Measurements from ENCODE around the gene CPNE1.
"Not testable (repeated sequence)": the region's sequence is repeated elsewhere in the genome, so short reads cannot be mapped to it uniquely, and the experiment has no call there.

CPNE1 gene

GRCh38 chr20:35664466-35665206 is at the start of gene CPNE1, which contains the start of gene RBM12:
CPNE1 (minus strand) TSS chr20:35664900; CDS start chr20:35632923, 31,977 bp downstream.
RBM12 (minus strand) TSS chr20:35664900; CDS start chr20:35655322, 9,578 bp downstream.
- H3K9ac ChIP-seq, result peak within 1 kb of the TSS; percentile 94 to 99 (median 98)
- H3K9me3 ChIP-seq (replicated peaks in 1 of 11), result peaks cover 0 to 4% (median 0%) of the 10 kb centered on the region in 11 experiments; a peak in 1 of 22 replicates
- TF ChIP-seq Cebpa-rat (IDR thresholded peaks at IDR 0.05), result 0 out of 22 replicates have a peak, but pooled peaks of 1 of the 11 experiments have one; percentile 9
- peak within 1 kb of the TSS; percentile 83 to 95 (median 89) for H3K4me3 ChIP-seq
- H3K36me3 ChIP-seq, result peaks cover 13 to 38% (median 20%) of the 10 kb centered on the region in 11 experiments
- H3K27me3 ChIP-seq, result no peaks in the 10 kb centered on the region
- H3K4me1 ChIP-seq, result peaks cover 29 to 42% (median 38%) of the 10 kb centered on the region in 10 experiments
- H3K4me2 ChIP-seq, result peak within 1 kb of the TSS; percentile 86 to 98 (median 93)
- H3K27ac ChIP-seq, result peak within 1 kb of the TSS; percentile 95 to 99 (median 98)
- H4K20me1 ChIP-seq, result peaks cover 42 to 47% (median 45%) of the 10 kb centered on the region in 11 experiments

- no peaks in the 10 kb centered on the region for H3K27me3 ChIP-seq
- peak overlapping the region in 2 of 11 experiments; percentile 26 to 55; a peak in 3 of 22 replicates for H3K27ac ChIP-seq
- no peak for TF ChIP-seq Cebpa-rat (IDR thresholded peaks at IDR 0.05)
- H3K36me3 ChIP-seq, result peaks cover 98 to 100% (median 100%) of the 10 kb centered on the region in 11 experiments
- no peak overlapping the region for H3K9ac ChIP-seq
- peaks cover 100% of the 10 kb centered on the region in 11 experiments for H4K20me1 ChIP-seq
- H3K4me2 ChIP-seq, result peak overlapping the region in 2 of 11 experiments; percentile 4 to 26; a peak in 3 of 22 replicates
- H3K4me1 ChIP-seq, result peaks cover 0 to 20% (median 5%) of the 10 kb centered on the region in 10 experiments; a peak in 7 of 20 replicates
- H3K9me3 ChIP-seq (replicated peaks in 1 of 11), result no peaks in the 10 kb centered on the region
- no peak overlapping the region for H3K4me3 ChIP-seq
Observed at GRCh38 chr20:35714127-35714526, 49.4 kb upstream of the CPNE1 start.

GRCh38 chr20:35713120-35713519 is 48.4 kb upstream of the CPNE1 start:
- not testable (repeated sequence) for H3K9ac ChIP-seq; H3K27me3 ChIP-seq; H3K4me2 ChIP-seq; H3K4me3 ChIP-seq; H3K9me3 ChIP-seq (replicated peaks in 1 of 11)
- Histone ChIP-seq H3K27ac (peak overlapping the region in 3 of 11 experiments; percentile 10 to 26 (median 20); a peak in 4 of 22 replicates), H4K20me1 (peaks cover 100% of the 10 kb centered on the region in 11 experiments), H3K4me1 (peaks cover 0 to 20% (median 5%) of the 10 kb centered on the region in 10 experiments; a peak in 7 of 20 replicates), H3K36me3 (peaks cover 98 to 100% (median 100%) of the 10 kb centered on the region in 11 experiments)
- TF ChIP-seq Cebpa-rat (IDR thresholded peaks at IDR 0.05), result peak in 3 of 11 experiments; percentile 12 to 55 (median 18); a peak in 3 of 22 replicates

- Histone ChIP-seq H3K27me3 (no peaks in the 10 kb centered on the region), H4K20me1 (peaks cover 100% of the 10 kb centered on the region in 11 experiments), H3K4me2 (no peak overlapping the region), H3K36me3 (peaks cover 97 to 100% (median 100%) of the 10 kb centered on the region in 11 experiments), H3K9me3 (replicated peaks in 1 of 11) (no peaks in the 10 kb centered on the region), H3K4me3 (no peak overlapping the region), H3K27ac (no peak overlapping the region), H3K9ac (no peak overlapping the region), H3K4me1 (peaks cover 0 to 20% (median 5%) of the 10 kb centered on the region in 10 experiments; a peak in 7 of 20 replicates)
- no peak for TF ChIP-seq Cebpa-rat (IDR thresholded peaks at IDR 0.05)
Observed at GRCh38 chr20:35711588-35712209, 47.0 kb upstream of the CPNE1 start.

- H4K20me1 ChIP-seq, result peaks cover 100% of the 10 kb centered on the region in 11 experiments
- no peak for TF ChIP-seq Cebpa-rat (IDR thresholded peaks at IDR 0.05)
- H3K4me3 ChIP-seq, result no peak overlapping the region
- H3K4me1 ChIP-seq, result peaks cover 0 to 18% (median 5%) of the 10 kb centered on the region in 10 experiments; a peak in 7 of 20 replicates
- H3K4me2 ChIP-seq, result no peak overlapping the region
- H3K36me3 ChIP-seq, result peaks cover 97 to 100% (median 100%) of the 10 kb centered on the region in 11 experiments
- H3K9ac ChIP-seq, result peak overlapping the region in 1 of 11 experiments; percentile 42; a peak in 1 of 22 replicates
- no peak overlapping the region for H3K27ac ChIP-seq
- H3K9me3 ChIP-seq (replicated peaks in 1 of 11), result no peaks in the 10 kb centered on the region
- no peaks in the 10 kb centered on the region for H3K27me3 ChIP-seq
Observed at GRCh38 chr20:35710884-35711587, 46.3 kb upstream of the CPNE1 start.

- Histone ChIP-seq H3K27ac (no peak overlapping the region), H3K36me3 (peaks cover 97 to 100% (median 100%) of the 10 kb centered on the region in 11 experiments), H3K4me2 (no peak overlapping the region), H4K20me1 (peaks cover 100% of the 10 kb centered on the region in 11 experiments), H3K9ac (peak overlapping the region in 1 of 11 experiments; percentile 54; a peak in 1 of 22 replicates), H3K27me3 (no peaks in the 10 kb centered on the region), H3K4me3 (no peak overlapping the region), H3K4me1 (peaks cover 0 to 14% (median 5%) of the 10 kb centered on the region in 10 experiments; a peak in 7 of 20 replicates), H3K9me3 (replicated peaks in 1 of 11) (no peaks in the 10 kb centered on the region)
- TF ChIP-seq Cebpa-rat (IDR thresholded peaks at IDR 0.05), result no peak
Observed at GRCh38 chr20:35710039-35710438, 45.3 kb upstream of the CPNE1 start.

GRCh38 chr20:35709259-35709658 is 44.6 kb upstream of the CPNE1 start:
- Histone ChIP-seq H3K9ac (peak overlapping the region in 1 of 11 experiments; percentile 54; a peak in 1 of 22 replicates), H3K4me3 (no peak overlapping the region), H4K20me1 (peaks cover 100% of the 10 kb centered on the region in 11 experiments), H3K4me2 (no peak overlapping the region), H3K27me3 (no peaks in the 10 kb centered on the region), H3K27ac (no peak overlapping the region), H3K4me1 (peaks cover 0 to 14% (median 2%) of the 10 kb centered on the region in 10 experiments; a peak in 6 of 20 replicates), H3K9me3 (replicated peaks in 1 of 11) (no peaks in the 10 kb centered on the region), H3K36me3 (peaks cover 97 to 100% (median 100%) of the 10 kb centered on the region in 11 experiments)
- no peak for TF ChIP-seq Cebpa-rat (IDR thresholded peaks at IDR 0.05)

- Histone ChIP-seq H3K27me3 (no peaks in the 10 kb centered on the region), H3K9me3 (replicated peaks in 1 of 11) (no peaks in the 10 kb centered on the region), H3K4me2 (no peak overlapping the region), H3K27ac (no peak overlapping the region), H3K36me3 (peaks cover 97 to 100% (median 100%) of the 10 kb centered on the region in 11 experiments), H3K4me1 (peaks cover 0 to 14% (median 0%) of the 10 kb centered on the region in 10 experiments; a peak in 2 of 20 replicates), H3K4me3 (no peak overlapping the region), H3K9ac (no peak overlapping the region), H4K20me1 (peaks cover 100% of the 10 kb centered on the region in 11 experiments)
- no peak for TF ChIP-seq Cebpa-rat (IDR thresholded peaks at IDR 0.05)
Observed at GRCh38 chr20:35708502-35708901, 43.8 kb upstream of the CPNE1 start.

DNA sequence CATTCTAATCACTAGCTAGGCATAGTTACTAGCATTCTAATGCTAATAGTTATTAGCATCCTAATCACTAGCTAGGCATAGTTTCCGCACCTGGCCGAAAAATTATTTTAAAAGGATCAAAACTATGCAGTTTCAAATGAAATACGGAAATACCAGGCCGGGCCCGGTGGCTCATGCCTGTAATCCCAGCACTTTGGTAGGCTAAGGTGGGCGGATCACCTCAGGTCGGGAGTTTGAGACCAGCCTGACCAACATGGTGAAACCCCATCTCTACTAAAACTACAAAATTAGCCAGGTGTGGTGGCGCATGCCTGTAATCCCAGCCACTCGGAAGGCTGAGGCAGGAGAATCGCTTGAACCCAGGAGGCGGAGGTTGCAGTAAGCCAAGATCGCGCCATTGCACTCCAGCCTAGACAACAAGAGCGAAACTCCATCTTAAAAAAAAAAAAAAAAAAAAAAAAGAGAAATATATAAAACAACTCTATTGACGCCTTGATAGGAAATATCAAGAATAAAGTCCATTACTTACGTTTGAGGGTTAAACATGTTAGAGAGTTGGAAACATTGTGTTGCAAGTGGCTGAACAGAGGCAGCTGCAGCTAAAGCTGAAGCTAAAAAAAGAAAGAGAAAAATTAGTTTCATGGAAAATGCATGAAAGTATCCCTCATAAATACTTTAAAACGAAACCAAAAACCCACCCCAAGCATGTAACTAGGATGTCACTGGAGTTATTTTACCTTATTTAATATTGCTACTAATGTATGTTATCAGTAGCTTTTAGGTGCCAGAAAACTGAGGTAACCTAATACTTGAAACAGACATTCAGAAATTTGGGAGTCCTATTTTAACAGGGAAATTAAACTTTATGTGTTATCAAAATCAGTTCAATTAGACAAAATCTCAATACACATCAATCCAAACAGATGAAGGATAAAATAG is 42.2 kb upstream of the CPNE1 start:
- H4K20me1 ChIP-seq, result peaks cover 100% of the 10 kb centered on the region in 11 experiments
- H3K36me3 ChIP-seq, result peaks cover 98 to 100% (median 100%) of the 10 kb centered on the region in 11 experiments
- H3K9me3 ChIP-seq (replicated peaks in 1 of 11); H3K4me3 ChIP-seq; H3K27ac ChIP-seq; H3K4me2 ChIP-seq; H3K27me3 ChIP-seq; H3K9ac ChIP-seq: not testable (repeated sequence)
- H3K4me1 ChIP-seq, result peaks cover 0 to 14% (median 0%) of the 10 kb centered on the region in 10 experiments; a peak in 5 of 20 replicates

GRCh38 chr20:35705894-35706293 is 41.2 kb upstream of the CPNE1 start:
- not testable (repeated sequence) for H3K4me3 ChIP-seq; H3K27ac ChIP-seq; H3K9me3 ChIP-seq (replicated peaks in 1 of 11); H3K27me3 ChIP-seq; H3K4me2 ChIP-seq
- peaks cover 95 to 100% (median 100%) of the 10 kb centered on the region in 11 experiments for H3K36me3 ChIP-seq
- H4K20me1 ChIP-seq, result peaks cover 99 to 100% (median 100%) of the 10 kb centered on the region in 11 experiments
- peaks cover under 1 to 18% (median 5%) of the 10 kb centered on the region in 10 experiments; a peak in 17 of 20 replicates for H3K4me1 ChIP-seq
- 0 out of 22 replicates have a peak overlapping the region, but pooled peaks of 1 of the 11 experiments have one; percentile 16 for H3K9ac ChIP-seq
